Breast epithelium (tissue), 3 donors: ENCODE measurements around the gene ESYT1.
A peak's percentile ranks its signal among the peaks of the same experiment; 100 is the strongest.

Source experiments
- POLR2A ChIP-seq: fragments of 450-650 bp; IDR thresholded peaks from one replicate; pipeline ENCODE4 v1.6.1; 2016; ENCODE audit warnings: antibody characterized with exemption, mild to moderate bottlenecking, moderate library complexity
- POLR2AphosphoS5 ChIP-seq, 3 donors: sonication (generic); formaldehyde crosslinking; IDR thresholded peaks; one replicate each; pipeline ENCODE4 v1.6.1; 2017; ENCODE audit warnings: antibody characterized with exemption in 3 of 3
- TF ChIP-seq, protein P1 (sequence below), 3 donors: fragments of 450-650 bp; IDR thresholded peaks; one replicate each; pipeline ENCODE4 v1.5.1; 2016 to 2017; ENCODE audit warnings: antibody characterized with exemption in 3 of 3, mild to moderate bottlenecking in 3 of 3, moderate library complexity in 3 of 3

DNA sequence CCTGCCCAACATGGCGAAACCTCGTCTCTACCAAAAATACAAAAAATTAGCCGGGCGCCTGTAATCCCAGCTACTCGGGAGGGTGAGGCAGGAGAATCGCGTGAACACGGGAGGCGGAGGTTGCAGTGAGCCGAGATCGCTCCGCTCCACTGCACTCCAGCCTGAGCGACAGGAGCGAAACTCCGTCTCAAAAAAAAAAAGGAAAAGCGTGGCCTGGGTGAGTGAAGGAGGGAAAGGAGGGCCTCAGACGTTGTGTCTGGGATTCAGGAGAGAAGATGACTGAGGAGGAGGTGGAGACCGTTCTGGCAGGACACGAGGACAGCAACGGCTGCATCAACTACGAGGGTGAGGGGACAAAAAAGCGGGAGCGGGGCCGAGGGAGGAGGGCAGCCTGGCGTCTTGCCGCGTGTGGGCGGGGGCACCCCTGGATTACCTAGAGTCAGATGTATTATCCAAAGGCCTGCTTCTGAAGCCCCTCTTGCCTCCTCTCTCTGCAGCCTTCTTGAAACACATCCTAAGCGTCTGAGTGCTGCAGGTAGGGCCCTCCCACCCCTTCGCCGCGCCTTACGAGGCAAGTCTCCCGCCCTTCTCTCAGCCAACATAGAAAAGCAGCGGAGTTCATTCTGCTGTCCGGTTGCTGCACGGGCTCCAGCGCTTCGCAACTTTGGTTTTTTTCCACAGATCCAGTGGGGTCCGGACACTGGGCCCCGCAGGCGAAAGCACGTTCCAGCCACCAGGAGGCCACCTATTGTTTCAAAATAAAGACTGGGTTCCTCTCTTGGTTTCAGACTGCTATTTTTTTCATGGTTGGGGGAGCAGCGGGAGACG is 29.3 kb downstream of the ESYT1 start:
- TF ChIP-seq, protein P1, sequence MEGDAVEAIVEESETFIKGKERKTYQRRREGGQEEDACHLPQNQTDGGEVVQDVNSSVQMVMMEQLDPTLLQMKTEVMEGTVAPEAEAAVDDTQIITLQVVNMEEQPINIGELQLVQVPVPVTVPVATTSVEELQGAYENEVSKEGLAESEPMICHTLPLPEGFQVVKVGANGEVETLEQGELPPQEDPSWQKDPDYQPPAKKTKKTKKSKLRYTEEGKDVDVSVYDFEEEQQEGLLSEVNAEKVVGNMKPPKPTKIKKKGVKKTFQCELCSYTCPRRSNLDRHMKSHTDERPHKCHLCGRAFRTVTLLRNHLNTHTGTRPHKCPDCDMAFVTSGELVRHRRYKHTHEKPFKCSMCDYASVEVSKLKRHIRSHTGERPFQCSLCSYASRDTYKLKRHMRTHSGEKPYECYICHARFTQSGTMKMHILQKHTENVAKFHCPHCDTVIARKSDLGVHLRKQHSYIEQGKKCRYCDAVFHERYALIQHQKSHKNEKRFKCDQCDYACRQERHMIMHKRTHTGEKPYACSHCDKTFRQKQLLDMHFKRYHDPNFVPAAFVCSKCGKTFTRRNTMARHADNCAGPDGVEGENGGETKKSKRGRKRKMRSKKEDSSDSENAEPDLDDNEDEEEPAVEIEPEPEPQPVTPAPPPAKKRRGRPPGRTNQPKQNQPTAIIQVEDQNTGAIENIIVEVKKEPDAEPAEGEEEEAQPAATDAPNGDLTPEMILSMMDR (IDR thresholded peaks at IDR 0.05), result peak; percentile 69 to 90 (median 79)
- no peak for TF ChIP-seq POLR2A
- TF ChIP-seq POLR2AphosphoS5 (IDR thresholded peaks at IDR 0.05), result peak in 2 of 3 donors; percentile 8 to 9
